Muscle of leg (tissue), 11 donors: ENCODE measurements around the gene UAP1L1. TPM values are rescaled to one million over a fixed set of nuclear protein-coding genes. Genes with fewer than 3 reads are reported as not detected.

ENCODE experiments used
- DNase-seq: peaks from one replicate; pipeline ENCODE4 v3.0.0; 2013
- H3K27ac ChIP-seq: one replicate; pipeline ENCODE4 v1.5.1; 2013; ENCODE audit warnings: mild to moderate bottlenecking, low read length, control low read depth
- H3K27me3 ChIP-seq: one replicate; pipeline ENCODE4 v1.6.1; 2013; ENCODE audit warnings: low read length; ENCODE audit not compliant: control insufficient read depth, insufficient read depth
- H3K36me3 ChIP-seq: one replicate; pipeline ENCODE4 v1.6.1; 2013; ENCODE audit warnings: low read length; ENCODE audit not compliant: control insufficient read depth, insufficient read depth
- H3K4me1 ChIP-seq: one replicate; pipeline ENCODE4 v1.6.1; 2013; ENCODE audit warnings: low read length; ENCODE audit not compliant: control insufficient read depth, insufficient read depth
- H3K4me3 ChIP-seq: one replicate; pipeline ENCODE4 v1.5.1; 2013; ENCODE audit warnings: low read length, control low read depth
- H3K9me3 ChIP-seq: replicated peaks from 2 replicates; pipeline ENCODE4 v1.6.1; 2013; ENCODE audit warnings: low read depth, low read length; ENCODE audit not compliant: control insufficient read depth
- WGBS: methylation state at CpG from one replicate; pipeline ENCODE4 v1.1.5; 2013; ENCODE audit warnings: missing lambda C conversion rate; ENCODE audit not compliant: insufficient coverage; 5-methylcytosine and 5-hydroxymethylcytosine counted together
- polyA plus RNA-seq, 8 donors: library from polyadenylated mRNA; unstranded; fragments of 120-200 nt; gene quantifications; one replicate each; pipeline versions ENCODE4 v1.2.1 to v1.2.3, GENCODE V29; 2013; ENCODE audit warnings: inconsistent platforms in 1 of 8, low replicate concordance in 1 of 8; ENCODE audit not compliant: insufficient read length in 8 of 8, insufficient read depth in 1 of 8
- total RNA-seq: library from RNA; stranded (reverse); fragments of 120-200 nt; gene quantifications from one replicate; pipeline ENCODE4 v1.2.4, GENCODE V29; 2013

The UAP1L1 gene
- total and polyA plus RNA-seq, 9 donors, result 1.8 to 3.8 (median 2.1) TPM

- DNase-seq, result no peak
- Histone ChIP-seq H3K36me3 (peaks cover 93% of the 10 kb centered on the region), H3K4me3 (no peak overlapping the region), H3K9me3 (no peaks in the 10 kb centered on the region), H3K27ac (no peak overlapping the region), H3K4me1 (no peaks in the 10 kb centered on the region), H3K27me3 (no peaks in the 10 kb centered on the region)
- WGBS, result 94% methylated on average over 33 of the region's 37 CpGs
These were observed 26.1 kb downstream of the UAP1L1 start for GRCh38 chr9:137103206-137103999.

DNA sequence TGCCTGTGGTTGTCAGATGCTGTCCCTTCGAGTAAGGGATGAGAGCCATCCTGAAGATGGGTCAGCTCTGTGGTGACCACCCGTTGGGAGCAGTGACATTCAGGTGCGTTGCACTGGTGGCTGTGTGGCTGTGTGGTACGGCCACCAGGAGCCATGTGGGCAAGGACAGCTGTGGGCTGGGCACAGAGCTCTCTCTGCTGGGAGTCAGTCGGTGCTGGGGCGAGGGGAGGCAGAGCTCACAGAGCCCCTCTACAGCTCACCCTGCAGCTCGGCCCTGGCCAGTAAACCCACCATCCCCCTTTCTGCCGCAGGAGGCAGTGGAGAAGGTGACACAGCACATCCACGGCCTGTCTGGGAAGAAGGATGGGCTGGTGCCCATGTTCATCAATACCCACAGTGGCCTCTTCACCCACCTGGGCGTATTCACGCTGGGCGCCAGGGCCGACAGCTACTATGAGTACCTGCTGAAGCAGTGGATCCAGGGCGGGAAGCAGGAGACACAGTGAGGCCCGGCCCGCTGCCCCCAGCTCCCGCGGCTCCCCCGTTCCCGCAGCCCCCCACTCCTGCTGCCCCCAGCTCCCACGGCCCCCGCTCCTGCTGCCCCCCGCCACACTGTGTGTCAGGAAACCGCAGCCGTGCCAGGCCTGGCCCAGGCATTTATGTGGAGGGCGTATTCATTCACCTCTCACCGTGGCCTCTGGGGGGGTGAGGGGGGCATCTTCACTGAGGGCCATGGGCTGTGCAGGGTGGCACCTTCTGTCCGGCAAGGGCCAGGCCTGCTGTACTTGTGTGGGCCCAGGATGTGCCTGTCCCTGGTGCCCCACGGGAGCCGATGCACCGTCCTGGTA lies 28.7 kb downstream of the UAP1L1 start:
- no peak overlapping the region for H3K4me3 ChIP-seq
- WGBS, result 90% methylated on average over 20 of the region's 31 CpGs
- H3K27me3 ChIP-seq, result no peaks in the 10 kb centered on the region
- DNase-seq, result no peak
- H3K27ac ChIP-seq, result no peak overlapping the region
- no peaks in the 10 kb centered on the region for H3K4me1 ChIP-seq
- H3K36me3 ChIP-seq, result peaks cover 89% of the 10 kb centered on the region
- H3K9me3 ChIP-seq, result no peaks in the 10 kb centered on the region

- Histone ChIP-seq H3K36me3 (peaks cover 82% of the 10 kb centered on the region), H3K4me3 (no peak overlapping the region), H3K27me3 (no peaks in the 10 kb centered on the region), H3K9me3 (no peaks in the 10 kb centered on the region), H3K27ac (no peak overlapping the region), H3K4me1 (no peaks in the 10 kb centered on the region)
- DNase-seq, result no peak
- 92% methylated on average over 23 of the region's 27 CpGs for WGBS
These were observed 29.4 kb downstream of the UAP1L1 start for GRCh38 chr9:137106662-137107250.

- peaks cover 75% of the 10 kb centered on the region for H3K36me3 ChIP-seq
- no peak overlapping the region for H3K27ac ChIP-seq
- no peaks in the 10 kb centered on the region for H3K4me1 ChIP-seq
- peaks cover under 1% of the 10 kb centered on the region for H3K27me3 ChIP-seq
- H3K4me3 ChIP-seq, result no peak overlapping the region
- no peak for DNase-seq
- 95% methylated on average over 22 of the region's 27 CpGs for WGBS
- no peaks in the 10 kb centered on the region for H3K9me3 ChIP-seq
These were observed 30.1 kb downstream of the UAP1L1 start for GRCh38 chr9:137107312-137107921.

DNA sequence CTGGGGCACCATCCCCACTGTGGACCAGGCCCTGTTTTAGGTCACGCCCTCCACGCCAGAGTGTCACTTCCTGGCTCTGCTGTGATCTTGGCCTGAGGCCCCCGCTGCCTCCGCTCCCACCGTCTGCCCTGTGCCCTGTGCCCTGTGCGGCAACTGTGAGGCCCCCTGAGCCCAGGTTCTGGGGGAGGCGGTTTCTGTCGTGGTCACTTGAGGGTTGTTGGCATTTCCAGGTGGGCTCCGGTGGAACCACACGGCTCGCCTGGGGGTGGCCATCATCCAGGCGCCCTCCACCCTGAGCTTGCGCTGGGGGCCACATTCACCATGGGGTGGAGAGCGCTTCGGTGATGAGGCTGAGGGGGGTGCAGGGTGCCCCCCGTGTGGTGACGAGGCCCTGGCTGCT lies 30.7 kb downstream of the UAP1L1 start:
- H3K36me3 ChIP-seq, result peaks cover 70% of the 10 kb centered on the region
- H3K4me3 ChIP-seq, result no peak overlapping the region
- no peaks in the 10 kb centered on the region for H3K4me1 ChIP-seq
- no peak overlapping the region for H3K27ac ChIP-seq
- no peaks in the 10 kb centered on the region for H3K9me3 ChIP-seq
- WGBS, result 96% methylated on average over 13 of the region's 17 CpGs
- H3K27me3 ChIP-seq, result peaks cover 5% of the 10 kb centered on the region
- no peak for DNase-seq

GRCh38 chr9:137108608-137109249 lies 31.4 kb downstream of the UAP1L1 start:
- WGBS, result 84% methylated on average over 28 of the region's 29 CpGs
- H3K27me3 ChIP-seq, result peaks cover 13% of the 10 kb centered on the region
- H3K9me3 ChIP-seq, result no peaks in the 10 kb centered on the region
- H3K4me3 ChIP-seq, result no peak overlapping the region
- H3K4me1 ChIP-seq, result peaks cover 2% of the 10 kb centered on the region
- H3K36me3 ChIP-seq, result peaks cover 62% of the 10 kb centered on the region
- H3K27ac ChIP-seq, result no peak overlapping the region
- DNase-seq, result no peak

GRCh38 chr9:137109250-137110146 lies 32.2 kb downstream of the UAP1L1 start:
- 81% methylated on average over 33 of the region's 34 CpGs for WGBS
- Histone ChIP-seq H3K9me3 (no peaks in the 10 kb centered on the region), H3K4me1 (peaks cover 2% of the 10 kb centered on the region), H3K27me3 (peaks cover 13% of the 10 kb centered on the region), H3K27ac (no peak overlapping the region), H3K4me3 (no peak overlapping the region), H3K36me3 (peaks cover 55% of the 10 kb centered on the region)
- DNase-seq, result no peak

GRCh38 chr9:137110147-137110910 lies 33.0 kb downstream of the UAP1L1 start:
- H3K4me3 ChIP-seq, result no peak overlapping the region
- 85% methylated on average over 32 of the region's 38 CpGs for WGBS
- H3K27me3 ChIP-seq, result peaks cover 19% of the 10 kb centered on the region
- H3K4me1 ChIP-seq, result peaks cover 8% of the 10 kb centered on the region
- no peak for DNase-seq
- H3K9me3 ChIP-seq, result no peaks in the 10 kb centered on the region
- H3K36me3 ChIP-seq, result peaks cover 47% of the 10 kb centered on the region
- no peak overlapping the region for H3K27ac ChIP-seq
